Endothelial cell of umbilical vein (primary cell): Measurements from ENCODE around the gene PAX5. TPM values are rescaled to one million over a fixed set of nuclear protein-coding genes. Genes with fewer than 3 reads are reported as not detected.

Experiments
- BruUV-seq: library from RNA; stranded (reverse); fragments of 400-500 nt; replicated peaks from 2 replicates; lab custom pipeline; 2021; lab: Mats Ljungman, UMichigan
- CTCF ChIA-PET: fragments of 300-600, 350-600 bp; sonication (Branson Sonifier 250); formaldehyde crosslinking; loops from one replicate; lab custom pipeline; 2021; ENCODE audit warnings: antibody characterized with exemption, inconsistent platforms; lab: Charles Lee
- POLR2A ChIA-PET: fragments of 300-600, 350-600 bp; sonication (Branson Sonifier 250); formaldehyde crosslinking; loops from one replicate; lab custom pipeline; 2021; ENCODE audit warnings: antibody characterized with exemption, inconsistent platforms; lab: Charles Lee
- DNase-seq: peaks from one replicate; pipeline ENCODE4 v3.0.0-alpha.2; 2011; ENCODE audit warnings: low read depth, low spot score
- FAIRE-seq: peaks from 2 replicates; lab custom pipeline; 2011; peaks lifted over from hg19 to GRCh38; lab: Jason Lieb, UNC
- H2AFZ ChIP-seq: 2 replicates; pipeline ENCODE4 v1.6.0; 2012; ENCODE audit warnings: low read depth, low read length, control low read depth, inconsistent platforms
- H3K27ac ChIP-seq: 2 replicates; pipeline ENCODE4 v1.5.1; 2011; ENCODE audit warnings: low read depth, mild to moderate bottlenecking, control low read depth, low read length, moderate library complexity; ENCODE audit not compliant: insufficient read depth
- H3K27me3 ChIP-seq, 2 experiments: 2 replicates each; pipeline versions ENCODE4 v1.6.0 to v1.6.1; 2011; ENCODE audit warnings: low read length in 2 of 2, mixed read lengths in 1 of 2; ENCODE audit not compliant: control insufficient read depth in 2 of 2, insufficient read depth in 2 of 2
- H3K36me3 ChIP-seq, 2 experiments: 2 replicates in 1 of 2; 3 replicates in 1 of 2; pipeline ENCODE4 v1.5.1; 2011; ENCODE audit warnings: low read length in 2 of 2, mild to moderate bottlenecking in 1 of 2, moderate library complexity in 1 of 2; ENCODE audit not compliant: control insufficient read depth in 2 of 2, insufficient read depth in 2 of 2; ENCODE audit errors: extremely low read depth in 1 of 2
- H3K4me1 ChIP-seq: 3 replicates; pipeline ENCODE4 v1.5.1; 2011; ENCODE audit warnings: mild to moderate bottlenecking, low read length; ENCODE audit not compliant: control insufficient read depth, insufficient read depth; ENCODE audit errors: extremely low read depth
- H3K4me2 ChIP-seq: 2 replicates; pipeline ENCODE4 v1.6.1; 2011; ENCODE audit warnings: low read length, control low read depth, mixed read lengths; ENCODE audit not compliant: insufficient read depth
- H3K4me3 ChIP-seq, 3 experiments: fragments of 200-600 bp in 1 of 3; sonication (generic), shearing (Covaris generic) in 1 of 3; replicated peaks in 1 of 3; 2 replicates each; pipeline ENCODE4 v1.5.1; 2011 to 2016; ENCODE audit warnings: control low read depth in 3 of 3, low read length in 3 of 3, mild to moderate bottlenecking in 2 of 3, inconsistent platforms in 1 of 3, low read depth in 1 of 3, moderate library complexity in 1 of 3; ENCODE audit not compliant: insufficient read depth in 1 of 3
- H3K79me2 ChIP-seq: 2 replicates; pipeline ENCODE4 v1.6.0; 2012; ENCODE audit warnings: low read length, inconsistent platforms; ENCODE audit not compliant: control insufficient read depth, insufficient read depth
- H3K9ac ChIP-seq: replicated peaks from 2 replicates; pipeline ENCODE3; 2011; ENCODE audit warnings: low read length, control low read depth; ENCODE audit not compliant: insufficient read depth; ENCODE audit errors: extremely low read depth
- H3K9me1 ChIP-seq: replicated peaks from 3 replicates; pipeline ENCODE4 v1.6.0; 2011; ENCODE audit warnings: mild to moderate bottlenecking, low read length; ENCODE audit not compliant: control insufficient read depth, insufficient read depth; ENCODE audit errors: extremely low read depth
- H3K9me3 ChIP-seq: replicated peaks from 2 replicates; pipeline ENCODE4 v1.5.1; 2012; ENCODE audit warnings: low read length, inconsistent platforms; ENCODE audit not compliant: control insufficient read depth, insufficient read depth
- H4K20me1 ChIP-seq: replicated peaks from 2 replicates; pipeline ENCODE3; 2011; ENCODE audit warnings: mild to moderate bottlenecking, low read length; ENCODE audit not compliant: control insufficient read depth, insufficient read depth; ENCODE audit errors: extremely low read depth
- CTCF ChIP-seq, 2 donors: IDR thresholded peaks; 1 replicate in 1 of 2; 2 replicates in 1 of 2; pipeline ENCODE4 v1.5.1; 2011; ENCODE audit warnings: low read length in 2 of 2, mild to moderate bottlenecking in 2 of 2, moderate library complexity in 2 of 2, control low read depth in 1 of 2, inconsistent platforms in 1 of 2, low read depth in 1 of 2; ENCODE audit not compliant: insufficient read depth in 1 of 2; ENCODE audit errors: extremely low read depth in 1 of 2
- EZH2 ChIP-seq: IDR thresholded peaks from 2 replicates; pipeline ENCODE4 v1.6.1; 2012; ENCODE audit warnings: borderline replicate concordance, low read depth, mild to moderate bottlenecking, moderate library complexity, low read length, inconsistent platforms; ENCODE audit not compliant: severe bottlenecking
- FOS ChIP-seq: IDR thresholded peaks from 2 replicates; pipeline ENCODE4 v1.6.1; 2011; ENCODE audit warnings: mild to moderate bottlenecking, low read length, moderate library complexity, borderline replicate concordance; ENCODE audit not compliant: insufficient read depth
- GATA2 ChIP-seq: IDR thresholded peaks from 2 replicates; pipeline ENCODE4 v1.7.0; 2011; ENCODE audit warnings: low read depth, mild to moderate bottlenecking, moderate library complexity, mixed read lengths, low read length; ENCODE audit not compliant: insufficient read length, insufficient read depth
- JUN ChIP-seq: IDR thresholded peaks from 2 replicates; pipeline ENCODE4 v1.6.1; 2011; ENCODE audit warnings: borderline replicate concordance, low read depth; ENCODE audit not compliant: insufficient read length, insufficient read depth
- MYC ChIP-seq: IDR thresholded peaks from one replicate; pipeline ENCODE4 v1.6.1; 2011; ENCODE audit warnings: mild to moderate bottlenecking, low read depth, low read length
- POLR2A ChIP-seq: IDR thresholded peaks from 2 replicates; pipeline ENCODE4 v1.6.1; 2012; ENCODE audit warnings: low read depth, mild to moderate bottlenecking, control low read depth, low read length
- POLR2AphosphoS5 ChIP-seq: IDR thresholded peaks from 2 replicates; pipeline ENCODE4 v1.6.1; 2012; ENCODE audit warnings: low read depth, mild to moderate bottlenecking, control low read depth, low read length, moderate library complexity; ENCODE audit not compliant: insufficient read depth
- dilution Hi-C: fragments of 300-500 bp; cut with MboI; formaldehyde crosslinking; loops from one replicate; pipeline ENCODE4 v1.15.0; 2019; ENCODE audit warnings: low sequenced_read_pairs; ENCODE audit not compliant: extremely low pct_ligation_motif_present
- intact Hi-C: fragments of 100-400 bp; cut with micrococcal nuclease; formaldehyde crosslinking; loops from one replicate; pipeline ENCODE4 v1.10.0; 2022
- polyA plus RNA-seq, 4 experiments: library from polyadenylated mRNA; depleted of rRNA in 3 of 4; stranded (reverse) in 3 of 4; unstranded in 1 of 4; fragments of >200 nt; gene quantifications; 2 replicates each; pipeline versions ENCODE4 v1.2.1 to v1.2.3, GENCODE V29; 2011 to 2012; ENCODE audit warnings: missing spikeins in 1 of 4
- total RNA-seq: library from RNA; stranded (reverse); gene quantifications from 2 replicates; pipeline ENCODE4 v1.2.3, GENCODE V29; 2021
- TF ChIP-seq, protein P1 (sequence below): IDR thresholded peaks from 2 replicates; pipeline ENCODE4 v1.6.1; 2011; ENCODE audit not compliant: insufficient read depth, insufficient read length

Gene PAX5
- total and polyA plus RNA-seq, 2 donors (not counting 3 experiments of a cell fraction or from before 2014, with no cell fraction given) = not detected

DNA sequence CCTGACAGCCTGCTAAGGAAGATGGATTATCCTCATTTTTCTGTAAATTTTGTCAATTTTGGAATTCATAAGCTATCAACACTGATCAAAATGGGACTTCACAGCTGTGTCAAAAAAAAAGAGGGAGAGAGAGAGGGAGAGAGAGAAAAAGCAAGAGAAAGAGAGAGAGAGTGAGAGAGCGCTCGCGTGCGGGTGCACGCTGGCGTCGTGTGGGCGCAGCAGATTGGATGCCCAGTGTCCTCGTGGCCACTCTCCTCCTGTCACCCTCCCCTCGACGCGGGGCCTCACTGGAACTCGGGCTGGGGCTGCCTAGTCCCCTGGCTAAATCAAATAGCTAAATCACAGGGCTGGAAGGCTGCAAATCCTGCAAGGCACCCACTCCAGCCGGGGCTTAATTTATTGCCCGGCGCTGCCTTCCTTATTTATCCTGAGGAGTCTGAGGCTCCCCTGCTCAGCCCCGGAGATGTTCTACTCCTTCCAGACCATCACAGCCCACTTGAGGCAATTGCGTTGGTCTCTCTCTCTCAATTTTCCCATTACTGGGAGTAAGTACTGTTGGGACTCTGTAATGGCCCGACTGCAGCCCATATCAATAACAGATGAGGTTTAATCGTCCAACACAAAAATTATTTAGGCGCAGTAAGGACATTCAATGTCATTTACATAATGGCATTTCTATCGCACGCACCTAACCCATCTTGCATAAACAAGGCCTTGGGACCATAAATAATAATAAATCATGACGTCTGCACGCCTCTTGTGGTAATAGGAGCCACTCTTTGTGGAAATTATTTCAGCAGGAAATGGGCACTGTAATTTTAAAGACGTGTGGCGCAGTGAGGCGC lies 94.2 kb downstream of the PAX5 start:
- H3K4me2 ChIP-seq = no peak overlapping the region
- dilution Hi-C loops = no loop called here
- no peaks in the 10 kb centered on the region for H3K9me3 ChIP-seq
- ChIA-PET CTCF (no interaction called here), POLR2A (no interaction called here)
- no peaks in the 10 kb centered on the region for H3K9me1 ChIP-seq
- no peaks in the 10 kb centered on the region for H3K36me3 ChIP-seq
- no peaks in the 10 kb centered on the region for H3K4me1 ChIP-seq
- no peak overlapping the region for H3K27ac ChIP-seq
- H4K20me1 ChIP-seq = no peaks in the 10 kb centered on the region
- DNase-seq (no peak), FAIRE-seq (no peak)
- no peak overlapping the region for H2AFZ ChIP-seq
- no peak overlapping the region for H3K9ac ChIP-seq
- no TSS peak for BruUV-seq
- TF ChIP-seq POLR2A (no peak), FOS (no peak), JUN (no peak), POLR2AphosphoS5 (no peak), GATA2 (no peak), CTCF (IDR thresholded peaks at IDR 0.05; ENCODE audit: extremely low read depth in 1 of 2, insufficient read depth in 1 of 2, low read depth in 1 of 2, low read length in 2 of 2) (no peak), EZH2 (no peak), MYC (no peak)
- TF ChIP-seq, protein P1, sequence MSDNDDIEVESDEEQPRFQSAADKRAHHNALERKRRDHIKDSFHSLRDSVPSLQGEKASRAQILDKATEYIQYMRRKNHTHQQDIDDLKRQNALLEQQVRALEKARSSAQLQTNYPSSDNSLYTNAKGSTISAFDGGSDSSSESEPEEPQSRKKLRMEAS = no peak
- intact Hi-C loops = no loop called here
- H3K27me3 ChIP-seq = peaks cover 16 to 17% of the 10 kb centered on the region in 2 experiments
- no peak overlapping the region for H3K4me3 ChIP-seq
- no peaks in the 10 kb centered on the region for H3K79me2 ChIP-seq
